ENCODE data around the gene PTPRM. TPM values are rescaled to one million over a fixed set of nuclear protein-coding genes. Genes with fewer than 3 reads are reported as not detected.

Gene PTPRM
- total RNA-seq, 1 donor from 2014 or later = 63.2 TPM

- DNase-seq (ENCODE audit: low read depth) = peak; percentile 33
- peak; percentile 3 for TF ChIP-seq CTCF (conservative IDR thresholded peaks at IDR 0.05; ENCODE audit: low read depth, low read length)
- no peak overlapping the region for H3K4me3 ChIP-seq (ENCODE audit: low read depth, low read length)
Measured at GRCh38 chr18:7950380-7951136, 383.4 kb downstream of the PTPRM start.

GRCh38 chr18:7953095-7953958, 386.2 kb downstream of the PTPRM start:
- no peak for DNase-seq (ENCODE audit: low read depth)
- no peak overlapping the region for H3K4me3 ChIP-seq (ENCODE audit: low read depth, low read length)
- no peak for TF ChIP-seq CTCF (conservative IDR thresholded peaks at IDR 0.05; ENCODE audit: low read depth, low read length)

- DNase-seq (ENCODE audit: low read depth) = no peak
- no peak overlapping the region for H3K4me3 ChIP-seq (ENCODE audit: low read depth, low read length)
- TF ChIP-seq CTCF (conservative IDR thresholded peaks at IDR 0.05; ENCODE audit: low read depth, low read length) = no peak
Measured at GRCh38 chr18:7954238-7954637, 387.1 kb downstream of the PTPRM start.

GRCh38 chr18:7955175-7955574, 388.1 kb downstream of the PTPRM start:
- H3K4me3 ChIP-seq (ENCODE audit: low read depth, low read length) = no peak overlapping the region
- TF ChIP-seq CTCF (conservative IDR thresholded peaks at IDR 0.05; ENCODE audit: low read depth, low read length) = no peak
- no peak for DNase-seq (ENCODE audit: low read depth)

- no peak for TF ChIP-seq CTCF (conservative IDR thresholded peaks at IDR 0.05; ENCODE audit: low read depth, low read length)
- no peak for DNase-seq (ENCODE audit: low read depth)
- no peak overlapping the region for H3K4me3 ChIP-seq (ENCODE audit: low read depth, low read length)
Measured at GRCh38 chr18:7957297-7957696, 390.2 kb downstream of the PTPRM start.

GRCh38 chr18:7958081-7958896, 391.2 kb downstream of the PTPRM start:
- no peak for TF ChIP-seq CTCF (conservative IDR thresholded peaks at IDR 0.05; ENCODE audit: low read depth, low read length)
- no peak overlapping the region for H3K4me3 ChIP-seq (ENCODE audit: low read depth, low read length)
- DNase-seq (ENCODE audit: low read depth) = no peak
